Neuronal stem cell (in vitro differentiated cells): ENCODE measurements around the gene KDM4E.

Source experiments
- DNase-seq: peaks from one replicate; pipeline ENCODE4 v3.0.0-alpha.2; 2013; ENCODE audit warnings: low spot score
- H2AFZ ChIP-seq: one replicate; pipeline ENCODE4 v1.6.1; 2013; ENCODE audit warnings: mild to moderate bottlenecking, low read length, inconsistent platforms
- H2AK5ac ChIP-seq: 2 replicates; pipeline ENCODE4 v1.6.1; 2013; ENCODE audit warnings: low read depth, mild to moderate bottlenecking, inconsistent platforms, low read length, moderate library complexity, mixed read lengths
- H2BK120ac ChIP-seq: 2 replicates; pipeline ENCODE4 v1.6.1; 2013; ENCODE audit warnings: low read depth, mild to moderate bottlenecking, inconsistent platforms, low read length, moderate library complexity, mixed read lengths
- H2BK12ac ChIP-seq: one replicate; pipeline ENCODE4 v1.6.1; 2013; ENCODE audit warnings: low read length, inconsistent platforms
- H2BK15ac ChIP-seq: 2 replicates; pipeline ENCODE4 v1.6.1; 2013; ENCODE audit warnings: mild to moderate bottlenecking, low read length, inconsistent platforms, mixed read lengths
- H2BK5ac ChIP-seq: one replicate; pipeline ENCODE4 v1.6.1; 2013; ENCODE audit warnings: inconsistent platforms, mild to moderate bottlenecking, low read length, moderate library complexity
- H3K14ac ChIP-seq: one replicate; pipeline ENCODE4 v1.6.1; 2013; ENCODE audit warnings: low read length, inconsistent platforms
- H3K18ac ChIP-seq: 2 replicates; pipeline ENCODE4 v1.6.1; 2013; ENCODE audit warnings: low read length, inconsistent platforms
- H3K23ac ChIP-seq: 2 replicates; pipeline ENCODE4 v1.6.1; 2013; ENCODE audit warnings: low read depth, mild to moderate bottlenecking, mixed read lengths, low read length, inconsistent platforms; ENCODE audit not compliant: poor library complexity
- H3K27ac ChIP-seq: replicated peaks from 3 replicates; pipeline ENCODE4 v1.5.1; 2013; ENCODE audit warnings: low read length, inconsistent platforms
- H3K27me3 ChIP-seq, 3 experiments: 2 replicates each; pipeline ENCODE4 v1.6.1; 2013; ENCODE audit warnings: low read length in 3 of 3, mild to moderate bottlenecking in 2 of 3, inconsistent platforms in 1 of 3, low read depth in 1 of 3, mixed read lengths in 1 of 3, moderate library complexity in 1 of 3; ENCODE audit not compliant: control insufficient read depth in 3 of 3, insufficient read depth in 3 of 3
- H3K36me3 ChIP-seq, 2 donors: replicated peaks in 1 of 2; 2 replicates each; pipeline ENCODE4 v1.6.1; 2013; ENCODE audit warnings: low read length in 2 of 2; ENCODE audit not compliant: control insufficient read depth in 2 of 2, insufficient read depth in 2 of 2
- H3K4ac ChIP-seq: 2 replicates; pipeline ENCODE4 v1.6.1; 2013; ENCODE audit warnings: inconsistent platforms, mild to moderate bottlenecking, low read length, moderate library complexity
- H3K4me1 ChIP-seq, 2 donors: 1 replicate in 1 of 2; 2 replicates in 1 of 2; pipeline ENCODE4 v1.6.1; 2013; ENCODE audit warnings: low read length in 2 of 2, low read depth in 1 of 2; ENCODE audit not compliant: control insufficient read depth in 2 of 2, insufficient read depth in 1 of 2
- H3K4me2 ChIP-seq: one replicate; pipeline ENCODE4 v1.6.1; 2013; ENCODE audit warnings: mild to moderate bottlenecking, low read length, inconsistent platforms; ENCODE audit not compliant: insufficient read depth, poor library complexity, severe bottlenecking
- H3K4me3 ChIP-seq, 2 donors: 2 replicates each; pipeline ENCODE4 v1.5.1; 2013; ENCODE audit warnings: low read length in 2 of 2, mild to moderate bottlenecking in 2 of 2, inconsistent platforms in 1 of 2, moderate library complexity in 1 of 2
- H3K79me1 ChIP-seq: one replicate; pipeline ENCODE4 v1.6.1; 2013; ENCODE audit warnings: low read depth, mild to moderate bottlenecking, inconsistent platforms, low read length, moderate library complexity
- H3K9ac ChIP-seq: one replicate; pipeline ENCODE4 v1.6.1; 2013; ENCODE audit warnings: mild to moderate bottlenecking, low read depth, low read length, inconsistent platforms; ENCODE audit not compliant: poor library complexity
- H3K9me3 ChIP-seq, 2 donors: replicated peaks in 1 of 2; 2 replicates each; pipeline versions ENCODE3 to v1.6.1; 2013; ENCODE audit warnings: low read length in 2 of 2, mild to moderate bottlenecking in 2 of 2, inconsistent platforms in 1 of 2, low read depth in 1 of 2, mixed read lengths in 1 of 2, moderate library complexity in 1 of 2; ENCODE audit not compliant: control insufficient read depth in 2 of 2, insufficient read depth in 1 of 2
- H4K8ac ChIP-seq: one replicate; pipeline ENCODE4 v1.6.1; 2013; ENCODE audit warnings: low read depth, mild to moderate bottlenecking, inconsistent platforms, low read length, moderate library complexity
- H4K91ac ChIP-seq: one replicate; pipeline ENCODE4 v1.6.1; 2013; ENCODE audit warnings: low read length, low read depth, mild to moderate bottlenecking, inconsistent platforms; ENCODE audit not compliant: poor library complexity
- WGBS, 2 donors: extraction: QIAGEN DNeasy Blood & Tissue Kit; methylation state at CpG; one replicate each; pipeline ENCODE4 v1.1.7; 2013; ENCODE audit warnings: missing lambda C conversion rate in 2 of 2, mixed read lengths in 1 of 2; ENCODE audit not compliant: insufficient read length in 2 of 2, insufficient replicate concordance in 1 of 2; ENCODE audit errors: extremely low coverage in 2 of 2; 5-methylcytosine and 5-hydroxymethylcytosine counted together

Gene KDM4E

DNA sequence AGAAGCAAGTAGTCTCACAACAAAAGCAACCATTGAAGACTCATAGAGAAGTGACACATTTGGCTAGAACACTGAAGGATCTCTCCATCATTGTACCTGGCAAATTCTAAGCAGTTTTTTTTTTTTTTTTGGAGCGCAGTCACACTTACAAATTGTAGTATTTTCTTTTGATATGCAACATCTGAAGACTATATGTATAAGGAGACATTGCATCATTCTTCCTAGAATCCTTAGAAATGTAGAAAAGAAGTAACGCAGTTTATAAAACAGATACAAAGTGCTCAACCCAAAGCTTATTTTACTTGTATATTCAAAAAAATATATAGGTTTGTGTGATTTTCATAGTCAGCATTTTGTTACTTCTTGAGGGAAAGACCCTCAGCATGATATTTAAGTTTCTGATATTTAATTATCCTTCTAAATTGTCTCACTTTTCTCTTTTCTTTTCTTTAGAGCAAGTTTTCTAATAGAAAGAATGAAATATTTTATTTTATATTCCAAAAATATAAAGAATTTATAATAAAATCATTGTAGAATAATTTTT lies 31.6 kb upstream of the KDM4E start:
- H2BK15ac ChIP-seq: no peak overlapping the region
- H3K18ac ChIP-seq: no peak overlapping the region
- no peak overlapping the region for H4K8ac ChIP-seq
- no peak for DNase-seq
- no peak overlapping the region for H2AFZ ChIP-seq
- H3K4ac ChIP-seq: no peak overlapping the region
- H3K4me1 ChIP-seq: peaks cover 0 to 3% of the 10 kb centered on the region in 2 donors
- H3K9me3 ChIP-seq: peaks cover 0 to 4% of the 10 kb centered on the region in 2 donors
- no peak overlapping the region for H3K4me2 ChIP-seq
- H3K14ac ChIP-seq: no peak overlapping the region
- no peak overlapping the region for H3K23ac ChIP-seq
- no peaks in the 10 kb centered on the region for H3K27me3 ChIP-seq
- no peak overlapping the region for H3K4me3 ChIP-seq
- H2BK12ac ChIP-seq: no peak overlapping the region
- H3K79me1 ChIP-seq: peaks cover under 1% of the 10 kb centered on the region
- no peak overlapping the region for H2AK5ac ChIP-seq
- no peak overlapping the region for H2BK5ac ChIP-seq
- H3K27ac ChIP-seq: no peak overlapping the region
- H4K91ac ChIP-seq: no peak overlapping the region
- no peak overlapping the region for H2BK120ac ChIP-seq
- no peak overlapping the region for H3K9ac ChIP-seq
- H3K36me3 ChIP-seq: peaks cover 8 to 16% of the 10 kb centered on the region in 2 donors
- WGBS, 2 donors: no CpG with 5 or more reads among the region's 2 CpGs

DNA sequence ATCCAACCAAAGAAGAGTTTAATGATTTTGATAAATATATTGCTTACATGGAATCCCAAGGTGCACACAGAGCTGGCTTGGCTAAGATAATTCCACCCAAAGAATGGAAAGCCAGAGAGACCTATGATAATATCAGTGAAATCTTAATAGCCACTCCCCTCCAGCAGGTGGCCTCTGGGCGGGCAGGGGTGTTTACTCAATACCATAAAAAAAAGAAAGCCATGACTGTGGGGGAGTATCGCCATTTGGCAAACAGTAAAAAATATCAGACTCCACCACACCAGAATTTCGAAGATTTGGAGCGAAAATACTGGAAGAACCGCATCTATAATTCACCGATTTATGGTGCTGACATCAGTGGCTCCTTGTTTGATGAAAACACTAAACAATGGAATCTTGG lies 27.6 kb upstream of the KDM4E start:
- Histone ChIP-seq H3K9ac (no peak overlapping the region), H2BK120ac (no peak overlapping the region), H3K4me3 (no peak overlapping the region), H2AK5ac (no peak overlapping the region), H3K27ac (no peak overlapping the region), H4K91ac (no peak overlapping the region), H3K4me1 (peaks cover 0 to 3% of the 10 kb centered on the region in 2 donors), H3K9me3 (peaks cover 0 to 4% of the 10 kb centered on the region in 2 donors), H3K18ac (no peak overlapping the region), H3K14ac (no peak overlapping the region), H3K4ac (no peak overlapping the region), H2BK5ac (no peak overlapping the region), H3K27me3 (no peaks in the 10 kb centered on the region), H3K23ac (no peak overlapping the region), H2BK12ac (no peak overlapping the region), H2AFZ (no peak overlapping the region), H3K79me1 (peaks cover 1% of the 10 kb centered on the region), H4K8ac (no peak overlapping the region), H3K36me3 (peaks cover 9 to 27% of the 10 kb centered on the region in 2 donors), H3K4me2 (no peak overlapping the region), H2BK15ac (no peak overlapping the region)
- DNase-seq: no peak
- WGBS, 2 donors: no CpG with 5 or more reads among the region's 6 CpGs

DNA sequence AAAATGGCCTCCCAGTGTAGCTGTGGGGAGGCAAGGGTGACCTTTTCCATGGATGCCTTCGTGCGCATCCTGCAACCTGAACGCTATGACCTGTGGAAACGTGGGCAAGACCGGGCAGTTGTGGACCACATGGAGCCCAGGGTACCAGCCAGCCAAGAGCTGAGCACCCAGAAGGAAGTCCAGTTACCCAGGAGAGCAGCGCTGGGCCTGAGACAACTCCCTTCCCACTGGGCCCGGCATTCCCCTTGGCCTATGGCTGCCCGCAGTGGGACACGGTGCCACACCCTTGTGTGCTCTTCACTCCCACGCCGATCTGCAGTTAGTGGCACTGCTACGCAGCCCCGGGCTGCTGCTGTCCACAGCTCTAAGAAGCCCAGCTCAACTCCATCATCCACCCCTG lies 26.8 kb upstream of the KDM4E start:
- H2BK120ac ChIP-seq: no peak overlapping the region
- no peak overlapping the region for H4K8ac ChIP-seq
- DNase-seq: no peak
- H3K4me1 ChIP-seq: no peaks in the 10 kb centered on the region
- no peak overlapping the region for H2AK5ac ChIP-seq
- no peak overlapping the region for H2AFZ ChIP-seq
- H3K23ac ChIP-seq: peak overlapping the region; percentile 45
- H3K14ac ChIP-seq: no peak overlapping the region
- H3K9me3 ChIP-seq: peaks cover 0 to 4% of the 10 kb centered on the region in 2 donors
- H3K4me3 ChIP-seq: peak overlapping the region in 1 of 2 donors; percentile 48
- no peak overlapping the region for H4K91ac ChIP-seq
- no peak overlapping the region for H3K4me2 ChIP-seq
- no peak overlapping the region for H2BK15ac ChIP-seq
- no peak overlapping the region for H2BK5ac ChIP-seq
- no peaks in the 10 kb centered on the region for H3K27me3 ChIP-seq
- no CpG with 5 or more reads among the region's 13 CpGs for WGBS, 2 donors
- H3K27ac ChIP-seq: no peak overlapping the region
- peaks cover 9 to 27% of the 10 kb centered on the region in 2 donors for H3K36me3 ChIP-seq
- H3K4ac ChIP-seq: no peak overlapping the region
- H3K79me1 ChIP-seq: peaks cover 1% of the 10 kb centered on the region
- H3K9ac ChIP-seq: no peak overlapping the region
- H2BK12ac ChIP-seq: no peak overlapping the region
- H3K18ac ChIP-seq: no peak overlapping the region

DNA sequence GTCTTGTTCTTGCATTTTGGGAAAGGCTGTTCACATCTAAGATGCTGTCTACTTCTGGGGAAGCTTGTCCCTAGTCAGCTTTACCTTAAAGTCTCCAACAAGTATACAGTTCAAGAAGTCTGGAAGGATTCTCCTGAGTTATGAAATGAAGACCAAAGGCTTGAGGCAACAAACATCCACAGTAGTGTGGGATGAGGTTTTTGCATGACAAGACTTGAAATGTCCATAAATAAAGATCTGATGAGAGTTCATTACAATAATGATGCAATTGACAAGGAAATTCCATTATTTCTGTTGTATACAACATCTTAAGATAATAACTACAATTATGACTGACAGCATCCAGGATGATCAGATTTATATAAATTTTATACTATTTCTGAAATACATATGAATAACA lies 21.3 kb upstream of the KDM4E start:
- Histone ChIP-seq H3K9me3 (no peaks in the 10 kb centered on the region), H3K4me3 (no peak overlapping the region), H3K9ac (no peak overlapping the region), H3K27ac (no peak overlapping the region), H3K79me1 (no peaks in the 10 kb centered on the region), H3K36me3 (peaks cover 1 to 8% of the 10 kb centered on the region in 2 donors), H4K91ac (no peak overlapping the region), H3K4ac (no peak overlapping the region), H3K23ac (no peak overlapping the region), H2BK120ac (no peak overlapping the region), H3K4me2 (no peak overlapping the region), H3K27me3 (peaks cover 0 to 4% (median 0%) of the 10 kb centered on the region in 3 experiments), H2AFZ (no peak overlapping the region), H3K4me1 (no peaks in the 10 kb centered on the region), H2AK5ac (no peak overlapping the region), H3K18ac (no peak overlapping the region), H2BK5ac (no peak overlapping the region), H3K14ac (no peak overlapping the region), H2BK12ac (no peak overlapping the region), H4K8ac (no peak overlapping the region), H2BK15ac (no peak overlapping the region)
- no peak for DNase-seq
